DMS153 treated with DMSO at 0.1 percent for 48 hours (cell line): ENCODE data around the gene IP6K2.
A peak's percentile ranks its signal among the peaks of the same experiment; 100 is the strongest.

Source experiments
- DNase-seq: peaks from one replicate; lab custom pipeline; 2025; ENCODE audit not compliant: unreplicated experiment; lab: John Stamatoyannopoulos, UW

Gene IP6K2

DNA sequence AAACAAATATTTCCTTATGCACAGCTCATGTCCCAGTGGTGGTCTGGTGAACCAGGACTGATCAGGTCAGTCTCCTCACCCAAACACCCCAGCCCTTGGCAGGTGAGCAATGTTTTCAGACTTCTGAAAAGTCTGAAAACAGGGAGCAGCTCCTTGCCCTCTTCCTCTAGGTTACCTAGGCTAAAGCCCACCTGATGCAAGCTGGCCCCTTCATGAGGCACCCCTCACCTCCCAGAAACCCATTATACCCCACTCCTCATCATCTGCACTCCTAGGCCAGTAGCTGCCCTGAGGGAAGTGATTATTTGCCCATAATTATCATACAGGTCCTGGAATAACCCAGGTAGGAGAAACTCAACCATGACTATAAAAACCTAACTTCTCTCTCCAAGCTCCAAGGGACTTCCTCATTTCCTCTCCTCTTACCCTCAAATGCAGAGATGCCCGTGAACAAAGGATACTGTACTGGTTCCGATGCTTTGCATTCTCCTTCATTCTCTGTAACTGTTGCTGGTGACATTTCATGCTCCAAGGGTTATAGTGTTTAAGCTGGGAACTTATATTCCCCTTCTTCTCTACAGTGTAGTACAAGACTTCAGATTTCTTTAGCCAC, 26.1 kb downstream of the IP6K2 start:
- no peak for DNase-seq

DNA sequence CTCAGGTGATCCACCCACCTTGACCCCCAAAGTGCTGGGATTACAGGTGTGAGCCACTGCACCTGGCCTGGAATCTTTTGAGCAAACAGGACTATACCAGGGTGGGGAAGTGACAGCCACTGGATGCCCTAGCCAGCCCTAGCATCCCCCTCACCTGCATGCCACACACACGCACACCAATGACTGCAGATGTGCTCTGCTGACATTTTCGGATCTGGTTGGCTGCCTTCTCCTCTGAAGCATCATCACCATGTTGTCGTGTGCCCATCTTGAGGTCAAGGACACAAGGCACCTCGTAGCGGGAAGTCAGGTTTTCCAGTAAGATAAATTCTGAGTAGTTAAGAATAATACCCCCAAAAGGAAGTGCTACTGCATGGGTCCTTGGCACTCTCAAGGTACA, 27.6 kb downstream of the IP6K2 start:
- no peak for DNase-seq

DNA sequence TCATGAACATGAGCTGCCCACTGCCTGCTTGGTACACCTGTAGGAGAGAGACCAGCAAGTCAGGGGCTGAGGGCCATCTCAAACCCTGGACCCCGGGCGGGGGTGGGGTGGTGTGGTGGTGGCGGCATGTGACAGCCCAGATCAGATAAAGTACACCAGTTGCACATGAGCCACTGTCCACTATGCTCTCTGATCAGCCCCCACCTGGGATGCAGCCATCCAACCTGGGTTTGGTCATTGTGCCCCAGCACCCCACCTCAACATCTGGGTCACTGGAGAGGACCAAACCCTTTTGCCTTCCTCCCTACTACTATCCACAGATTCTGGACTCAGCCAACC, 28.3 kb downstream of the IP6K2 start:
- no peak for DNase-seq

DNA sequence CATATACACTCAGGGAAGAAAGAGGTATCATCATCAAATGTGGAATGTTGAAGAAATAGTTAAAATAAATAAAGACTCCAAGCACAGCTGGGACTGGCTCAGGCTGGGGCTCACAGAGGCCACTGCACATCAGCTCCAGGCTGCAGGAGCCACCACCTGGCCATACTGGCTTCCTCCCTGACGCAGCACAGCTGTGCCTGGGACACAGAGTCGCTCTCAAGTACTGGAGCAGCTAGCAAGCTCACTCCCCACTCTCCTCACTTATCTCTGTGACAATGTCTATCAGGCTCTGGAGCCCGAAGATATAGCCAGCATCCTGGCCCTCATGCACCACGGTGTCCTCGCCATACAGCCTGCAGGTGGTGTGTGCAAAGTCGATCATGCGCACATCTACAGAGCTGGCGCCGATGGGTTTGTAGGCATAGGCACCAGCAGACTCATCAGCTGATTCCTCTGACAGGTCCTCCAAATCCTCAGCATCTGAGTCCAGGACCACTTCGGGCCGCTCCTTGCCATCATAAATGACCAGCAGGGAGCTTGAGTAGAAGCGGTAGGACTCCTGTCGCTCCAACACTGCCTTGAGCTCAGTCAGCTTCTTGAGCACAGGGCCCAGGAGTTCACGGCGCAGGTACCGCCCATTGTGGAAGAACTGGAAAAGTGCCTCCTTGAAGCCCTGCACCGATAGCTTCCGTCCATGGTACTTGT, 28.8 kb downstream of the IP6K2 start:
- no peak for DNase-seq

DNA sequence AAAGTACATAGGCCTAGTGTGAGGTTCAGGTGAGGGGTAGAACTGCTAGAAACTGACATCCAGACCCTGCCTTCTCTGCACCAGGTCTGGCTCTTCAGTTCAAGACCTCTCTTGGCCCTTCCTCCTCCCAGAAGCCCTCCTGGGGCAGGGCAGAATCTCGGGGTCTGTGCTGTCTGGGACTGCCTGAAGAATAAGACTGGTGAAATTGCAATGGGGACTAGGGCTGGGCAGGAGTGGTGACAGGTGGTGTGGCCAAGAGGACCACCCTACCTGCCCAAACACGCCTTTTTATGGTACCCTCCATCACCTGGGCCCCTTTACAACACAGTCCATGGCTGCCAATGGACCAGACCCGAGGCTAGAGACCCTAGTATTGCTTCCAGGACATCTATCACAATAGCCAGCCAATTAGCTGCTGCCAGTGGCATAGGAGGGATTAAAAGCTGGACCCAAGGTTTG, 29.8 kb downstream of the IP6K2 start:
- DNase-seq = no peak

DNA sequence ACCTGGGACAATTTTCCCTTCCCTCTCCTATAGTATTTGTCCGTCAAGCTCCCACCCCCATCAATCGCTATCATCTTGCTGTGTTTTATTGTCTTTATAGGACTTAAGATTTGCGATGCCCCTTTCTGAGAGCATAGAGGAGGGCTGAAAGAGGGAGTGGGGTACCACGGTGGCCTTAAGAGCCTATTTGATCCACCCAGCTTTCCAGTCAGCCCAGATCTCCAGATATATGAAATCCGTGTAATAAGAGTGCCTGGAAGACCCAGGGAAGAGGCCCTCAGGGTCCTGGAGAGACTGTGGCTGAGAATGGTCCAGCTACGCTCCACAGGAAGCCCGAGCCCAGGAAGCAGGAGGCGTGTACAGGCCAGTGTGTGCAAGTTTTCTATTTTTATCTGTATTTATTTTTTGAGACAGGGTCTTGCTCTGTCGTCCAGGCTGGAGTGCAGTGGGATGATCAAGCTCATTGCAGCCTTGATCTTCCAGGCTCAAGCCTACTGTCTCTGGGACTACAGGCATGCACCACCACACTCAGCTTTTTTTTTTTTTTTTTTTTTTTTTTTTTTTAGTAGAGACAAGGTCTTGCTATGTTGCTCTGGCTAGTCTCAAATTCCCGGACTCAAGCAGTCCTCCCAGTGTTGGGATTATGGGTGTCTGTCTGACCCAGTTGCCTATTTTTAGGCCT, 30.3 kb downstream of the IP6K2 start:
- no peak for DNase-seq

DNA sequence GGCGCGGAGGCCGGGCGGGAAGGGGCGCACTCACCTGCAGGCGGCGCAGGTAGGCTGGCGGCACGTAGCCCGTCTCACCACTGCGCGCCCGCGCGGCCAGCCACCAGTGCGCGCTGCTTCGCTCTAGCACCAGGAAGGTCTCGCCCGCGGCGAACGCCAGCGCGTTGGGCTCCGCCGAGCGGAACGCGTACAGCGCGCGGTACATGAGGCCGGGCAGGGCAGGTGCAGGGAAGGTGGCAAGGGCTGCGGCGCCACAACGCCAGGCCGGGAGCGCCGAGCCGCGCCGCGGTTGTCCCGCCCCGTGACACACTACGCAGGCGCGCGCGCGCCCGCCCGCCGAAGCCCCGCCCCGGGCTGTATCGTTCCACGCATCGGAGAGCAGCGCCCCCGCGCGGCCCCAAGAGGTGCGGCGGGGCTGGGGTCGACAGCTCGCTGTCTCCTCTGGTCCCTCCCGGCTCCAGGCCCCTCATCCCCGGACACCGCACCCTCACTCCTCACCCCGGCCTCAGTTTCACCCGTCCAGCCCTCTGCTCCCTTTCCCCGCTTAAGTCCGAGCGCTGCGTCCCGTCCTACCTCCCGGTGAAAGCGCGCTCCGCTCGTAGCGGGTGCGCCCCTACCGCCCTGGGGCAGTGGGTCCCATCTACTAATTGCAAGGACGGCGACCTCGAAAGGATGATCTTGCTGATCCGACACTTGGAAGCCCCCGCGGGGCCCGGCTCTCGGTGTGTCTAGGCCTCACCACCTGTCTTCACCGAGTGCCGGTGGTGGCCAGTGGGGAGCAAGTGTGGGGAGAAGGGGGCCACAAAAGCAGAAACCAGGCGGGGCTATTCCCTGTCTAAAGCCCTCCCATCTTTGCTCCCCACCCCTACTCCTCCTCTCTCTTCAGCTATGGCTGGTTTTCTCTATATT, 31.2 kb downstream of the IP6K2 start, which contains the start of gene NCKIPSD:
Gene NCKIPSD (minus strand): TSS at position 313 of the 909 bp plus-strand sequence. CDS start 108 bp downstream, at position 205.
- peak; percentile 35 for DNase-seq

DNA sequence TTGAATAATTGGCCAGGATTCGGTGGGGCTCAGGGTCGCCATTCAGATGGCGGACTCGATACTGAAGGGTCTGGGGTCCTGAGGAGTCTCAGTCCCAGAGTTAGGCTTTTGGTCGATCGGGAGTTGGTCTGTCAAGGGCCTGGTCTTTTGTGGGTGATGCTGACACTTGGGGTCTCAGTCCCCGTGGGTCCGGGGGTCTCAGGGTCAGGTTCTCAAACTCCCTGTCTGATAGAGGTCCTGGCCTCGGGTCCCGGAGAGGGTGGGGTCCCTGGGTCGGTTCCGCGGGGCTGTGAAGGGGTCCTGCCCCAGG, 31.8 kb downstream of the IP6K2 start:
- DNase-seq = no peak

DNA sequence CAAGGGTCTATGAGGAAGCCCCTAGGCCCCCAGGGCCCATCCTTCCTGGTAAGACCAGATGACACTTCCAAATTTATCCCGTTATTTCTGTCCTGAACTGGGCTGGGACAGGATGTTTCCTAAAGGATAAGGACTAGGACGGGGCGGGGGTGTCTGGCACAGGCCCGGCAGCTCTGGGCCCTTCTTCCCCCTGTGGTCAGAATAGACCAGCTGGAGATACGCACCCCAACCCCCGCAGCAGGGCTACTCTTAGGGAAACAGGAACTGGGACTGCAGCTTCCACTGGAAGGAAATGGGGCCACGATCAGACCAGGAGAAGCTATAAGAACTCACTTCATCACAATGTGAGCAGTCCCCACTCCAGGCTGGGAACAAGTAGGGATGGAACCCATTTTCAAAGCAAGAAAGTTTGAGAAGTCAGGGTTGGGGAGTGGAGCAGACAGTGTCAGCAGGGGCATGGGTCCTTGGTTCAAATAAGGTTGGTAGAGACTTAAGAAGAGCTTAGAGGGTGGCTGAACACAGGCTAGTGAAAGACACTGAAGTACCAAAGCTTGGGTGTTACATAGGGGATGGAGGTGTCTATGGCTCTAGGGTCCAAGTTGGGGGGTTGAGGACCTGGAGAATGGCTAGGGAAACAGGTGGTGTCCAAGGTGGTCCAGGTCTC, 32.4 kb downstream of the IP6K2 start:
- no peak for DNase-seq

DNA sequence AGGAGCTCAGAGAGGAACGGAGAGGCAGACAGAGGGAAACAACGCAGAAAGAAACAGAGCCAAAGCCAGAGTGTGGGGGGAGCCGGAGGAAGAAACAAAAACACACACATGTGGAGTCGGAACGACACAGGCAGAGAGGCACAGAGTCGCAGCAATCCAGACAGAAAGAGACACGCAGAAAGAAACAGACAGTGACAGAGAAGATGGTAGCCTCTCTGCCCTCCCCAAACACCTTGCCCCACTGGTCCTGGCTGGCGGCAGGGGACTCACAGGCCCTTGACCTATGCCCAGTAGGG, 33.0 kb downstream of the IP6K2 start:
- DNase-seq = no peak

DNA sequence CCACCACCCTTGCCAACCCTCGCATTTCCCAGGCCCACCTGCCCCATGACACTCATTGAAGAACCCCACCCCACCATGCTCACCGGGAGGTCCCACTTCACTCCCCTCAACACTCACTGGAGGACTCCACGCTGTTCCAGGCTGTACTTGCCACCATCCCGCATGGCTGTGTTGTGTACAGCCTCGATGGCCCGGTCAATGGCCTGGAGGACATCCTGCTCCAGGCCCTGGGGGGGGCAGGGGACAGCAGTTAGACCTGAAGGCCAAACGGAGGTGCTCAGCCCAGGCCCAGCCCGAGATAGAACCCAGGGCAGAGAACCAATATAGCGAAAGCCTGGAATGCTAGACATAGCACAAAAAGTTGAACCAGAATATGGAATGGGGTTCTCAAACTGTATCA, 34.2 kb downstream of the IP6K2 start:
- DNase-seq = no peak

DNA sequence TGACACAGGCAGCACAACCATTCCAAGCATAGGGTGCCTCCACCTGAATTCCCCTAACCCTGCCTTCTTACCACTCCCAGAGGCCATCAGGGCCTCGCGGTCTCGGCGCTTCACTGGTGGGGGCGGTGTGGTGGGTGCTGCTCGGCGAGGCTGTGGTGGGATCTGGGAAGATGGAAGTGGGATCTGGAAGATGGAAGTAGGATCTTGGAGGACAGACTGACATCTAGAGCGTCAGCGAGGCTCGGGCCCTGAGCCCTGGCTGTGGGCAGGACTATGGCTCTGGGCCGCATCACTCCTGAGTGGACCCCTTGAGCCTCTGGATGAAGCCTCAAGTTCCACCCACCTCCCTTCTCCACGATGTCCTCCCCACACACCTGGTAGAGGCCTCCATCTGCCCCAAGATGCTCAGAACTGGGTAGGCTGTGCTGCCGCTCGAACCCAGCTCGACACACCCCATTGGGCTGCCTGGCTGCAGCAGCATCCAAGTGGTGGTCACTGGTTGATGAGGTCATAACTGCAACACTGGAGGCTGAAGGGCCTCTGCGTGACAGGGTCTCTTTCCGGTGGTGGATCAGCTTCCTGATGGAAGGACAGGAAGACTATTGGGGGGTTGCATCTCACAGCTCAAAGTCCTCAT, 34.9 kb downstream of the IP6K2 start:
- no peak for DNase-seq

DNA sequence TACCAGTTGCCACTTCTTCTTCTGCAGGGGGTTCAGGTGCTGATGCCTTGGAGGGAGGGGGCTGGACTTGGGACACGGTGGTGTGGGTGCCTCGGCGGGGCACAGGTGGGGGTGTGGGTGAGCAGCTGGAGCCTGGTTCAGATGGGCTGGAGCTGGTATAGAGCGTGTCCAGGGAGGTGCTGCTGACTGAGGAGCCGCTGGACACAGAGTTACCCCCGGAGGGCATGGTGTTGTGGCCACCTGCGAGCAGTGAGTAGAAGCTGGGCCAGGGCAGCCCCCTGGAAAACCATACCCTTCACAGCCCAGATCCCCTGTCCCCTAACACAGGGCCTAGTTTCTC, 35.5 kb downstream of the IP6K2 start:
- DNase-seq = no peak

DNA sequence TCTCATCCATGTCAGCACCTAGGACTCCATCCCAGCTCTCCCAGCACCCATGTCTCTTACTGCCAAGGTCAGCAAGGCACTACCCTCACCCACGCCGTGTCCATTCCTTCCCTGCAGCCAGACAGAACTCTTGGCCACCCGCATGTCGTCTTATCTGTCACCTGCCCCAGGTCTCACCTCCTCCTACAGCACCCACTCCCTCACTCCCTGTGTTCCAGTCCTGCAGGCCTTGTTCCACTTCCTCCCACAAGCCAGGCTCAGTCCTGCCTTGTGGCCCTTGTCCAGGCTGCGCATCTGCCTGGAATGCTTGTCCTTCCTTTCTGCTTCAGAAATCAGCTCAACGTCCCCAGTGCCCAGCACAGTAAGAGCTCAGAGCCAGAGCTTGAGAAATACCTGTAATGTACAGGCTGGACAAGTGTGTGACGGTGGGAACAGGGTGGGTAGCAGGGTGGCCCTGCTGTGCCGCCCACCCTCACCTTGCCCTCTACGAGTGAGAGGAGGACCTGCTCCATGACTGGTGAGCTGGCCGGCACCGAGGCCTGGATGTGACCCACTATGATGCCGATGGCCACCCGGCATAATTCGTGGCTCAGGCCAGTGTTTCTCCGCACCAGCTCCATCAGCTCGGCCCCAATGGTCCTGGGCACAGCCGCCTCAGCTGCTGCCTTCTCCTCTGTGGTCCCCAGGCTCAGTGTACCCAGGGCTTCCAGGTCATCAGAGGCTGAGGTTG, 36.0 kb downstream of the IP6K2 start:
- no peak for DNase-seq

DNA sequence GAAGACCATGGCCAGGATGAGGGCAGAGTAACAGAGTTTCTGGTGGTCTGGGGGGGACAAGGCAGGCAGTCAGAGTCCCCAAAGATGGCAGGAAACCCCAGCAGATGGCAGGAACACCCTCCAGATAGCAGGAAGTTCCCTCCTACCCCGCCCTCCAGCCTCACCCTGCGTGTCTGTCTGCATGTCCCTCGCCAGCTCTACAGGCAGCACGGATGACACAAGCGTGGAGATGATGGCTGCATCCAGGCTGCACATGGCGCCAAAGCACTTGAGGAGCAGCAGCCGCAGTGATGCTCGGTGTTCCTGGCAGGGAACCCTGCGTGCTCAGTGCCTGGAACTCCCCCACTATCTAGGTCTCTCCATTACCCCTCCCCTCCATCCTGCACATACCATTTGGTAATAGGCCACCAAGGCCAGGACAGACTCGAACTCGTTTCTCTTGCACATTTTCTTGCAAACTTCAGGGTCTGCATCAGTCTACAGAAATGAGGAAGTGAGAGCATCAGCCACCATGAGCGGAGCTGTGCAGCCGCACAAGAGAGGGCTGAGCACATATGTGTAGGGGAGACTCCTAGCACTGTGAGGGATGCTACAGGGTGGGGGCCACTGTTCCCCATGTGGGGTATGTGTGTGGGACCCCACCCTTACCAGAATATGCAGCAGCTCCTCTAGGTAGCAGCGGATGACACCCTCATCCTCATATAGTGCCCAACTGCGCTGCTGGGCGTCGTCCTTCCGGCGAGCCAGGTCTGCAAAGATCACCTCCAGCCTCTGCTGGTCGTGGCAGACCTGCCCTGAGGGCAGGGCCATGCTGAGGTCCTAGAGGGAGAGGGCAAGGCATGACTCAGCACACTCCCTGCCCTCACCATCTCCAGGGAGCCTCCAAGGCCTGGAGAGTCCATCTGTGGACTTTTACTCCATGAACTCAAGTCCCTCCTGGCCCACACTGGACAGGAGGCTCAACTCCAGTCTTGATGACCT, 37.3 kb downstream of the IP6K2 start:
- DNase-seq = no peak

DNA sequence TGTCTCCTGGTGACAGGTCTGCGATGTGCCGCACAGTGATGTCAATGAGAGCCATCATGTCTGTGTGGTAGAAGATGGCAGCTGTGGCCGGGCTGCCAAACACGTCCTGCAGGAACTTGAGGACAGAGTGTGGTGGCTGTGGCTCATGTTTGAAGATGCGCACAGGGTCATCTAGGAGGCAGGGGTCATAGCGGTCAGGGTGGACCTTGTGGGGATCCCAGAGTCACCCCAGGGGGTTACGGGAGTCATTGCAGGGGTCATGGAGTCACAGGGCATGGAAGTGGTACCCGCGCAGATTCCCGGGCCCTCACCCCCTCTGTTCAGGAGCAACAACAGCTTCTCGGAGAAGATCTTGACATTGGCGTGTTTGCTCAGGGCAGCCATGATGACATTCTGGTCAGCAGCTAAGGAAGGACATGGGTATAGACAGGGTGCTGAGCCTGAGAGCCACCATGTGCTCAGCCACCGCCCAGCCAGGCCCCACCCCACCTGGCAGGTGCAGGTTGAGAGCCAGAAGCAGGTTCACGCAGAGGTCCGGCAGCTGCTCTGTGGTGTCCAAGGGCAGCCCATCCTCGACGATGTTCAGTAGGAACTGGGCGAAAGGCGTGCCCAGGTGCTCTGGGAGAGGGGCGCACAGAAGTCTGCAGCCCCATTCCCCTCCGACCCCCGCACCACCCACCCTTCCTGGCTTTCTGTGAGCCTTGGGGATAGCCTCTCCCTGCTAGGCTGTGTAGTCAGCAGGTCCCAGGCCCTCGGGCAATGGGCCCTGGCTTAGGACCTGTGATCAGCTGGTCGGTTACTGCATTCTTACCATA, 38.2 kb downstream of the IP6K2 start:
- DNase-seq = no peak

DNA sequence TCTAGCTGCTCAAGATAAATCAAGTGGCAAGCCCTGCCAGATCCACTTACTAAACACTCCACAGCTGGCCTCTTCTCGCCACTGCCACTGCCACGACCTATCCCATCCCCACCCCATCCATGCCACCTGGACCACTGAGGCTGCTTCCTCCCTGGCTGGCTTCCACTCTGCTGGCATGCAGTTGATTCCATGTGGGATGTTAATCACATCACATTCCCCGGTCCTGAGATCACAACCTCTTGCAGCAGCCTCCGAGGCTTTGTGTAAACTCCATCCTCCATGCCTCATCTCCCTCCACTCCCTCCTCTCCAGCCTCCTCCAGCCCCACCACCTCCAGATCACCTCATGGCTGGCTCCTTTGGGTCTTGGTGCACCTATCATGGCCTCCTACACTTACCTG, 39.0 kb downstream of the IP6K2 start:
- DNase-seq = no peak

DNA sequence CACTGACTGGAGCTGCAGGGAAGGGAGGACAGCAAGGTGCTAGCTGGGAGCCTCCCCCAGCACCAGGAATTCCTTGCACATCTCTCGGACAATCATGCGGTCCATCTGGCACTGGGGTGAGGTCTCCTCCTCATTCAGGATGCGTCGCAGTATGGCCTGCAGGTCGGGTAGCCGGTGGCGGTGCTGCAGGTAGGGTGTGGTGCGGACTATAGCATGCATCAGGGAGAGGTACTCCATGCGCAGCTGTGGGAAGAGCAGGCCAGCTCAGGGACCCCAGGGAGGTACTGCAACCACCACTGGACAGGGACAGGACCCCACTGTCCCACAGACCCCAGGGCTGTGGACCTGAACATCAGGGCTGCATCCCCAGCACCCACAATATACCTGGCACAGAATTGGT, 42.5 kb downstream of the IP6K2 start:
- no peak for DNase-seq
